ENCODE data around the gene NIP7.
"Not testable (repeated sequence)": the region's sequence is repeated elsewhere in the genome, so short reads cannot be mapped to it uniquely, and the experiment has no call there.

The NIP7 gene

DNA sequence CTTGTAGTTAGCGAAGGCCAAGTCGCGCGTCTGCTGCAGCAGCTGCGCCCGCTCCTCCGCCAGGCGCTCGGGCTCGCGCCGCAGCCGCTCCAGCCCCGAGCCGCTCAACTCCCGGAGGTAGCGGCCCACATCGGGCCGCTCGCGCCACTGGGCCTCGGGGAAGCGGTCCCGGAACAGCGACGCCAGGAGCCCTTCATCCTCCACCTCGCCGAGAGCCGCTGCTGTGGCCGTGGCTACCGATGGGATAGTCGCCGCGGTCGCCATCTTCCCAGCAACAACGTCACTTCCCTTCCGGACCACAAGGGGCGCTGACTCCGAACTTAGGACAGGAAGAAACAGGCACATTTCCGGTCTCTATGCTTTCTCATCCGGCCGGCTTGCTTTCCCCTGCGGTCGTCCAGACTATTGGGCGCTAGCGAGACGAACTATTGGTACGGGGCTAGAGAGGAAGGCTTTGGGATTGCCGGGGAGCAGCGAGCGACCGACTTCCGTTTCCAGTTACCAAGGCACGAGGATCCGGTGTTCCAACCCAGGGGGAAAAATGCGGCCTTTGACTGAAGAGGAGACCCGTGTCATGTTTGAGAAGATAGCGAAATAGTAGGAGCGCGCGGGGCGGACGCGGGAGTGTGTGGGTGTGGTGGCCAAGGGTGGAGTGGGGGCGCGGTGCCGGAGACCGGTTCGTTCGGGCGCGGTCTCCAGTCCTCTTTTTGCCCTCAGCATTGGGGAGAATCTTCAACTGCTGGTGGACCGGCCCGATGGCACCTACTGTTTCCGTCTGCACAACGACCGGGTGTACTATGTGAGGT lies at the start of gene NIP7, which contains the start of gene COG8:
Gene NIP7, plus strand, starts transcription at position 484 of the 806 bp plus-strand sequence. Its CDS starts 58 bp downstream, at position 542.
Gene COG8, minus strand, starts transcription at position 276 of the 806 bp plus-strand sequence. Its CDS starts 12 bp downstream, at position 264.
- TF ChIP-seq, protein P1, sequence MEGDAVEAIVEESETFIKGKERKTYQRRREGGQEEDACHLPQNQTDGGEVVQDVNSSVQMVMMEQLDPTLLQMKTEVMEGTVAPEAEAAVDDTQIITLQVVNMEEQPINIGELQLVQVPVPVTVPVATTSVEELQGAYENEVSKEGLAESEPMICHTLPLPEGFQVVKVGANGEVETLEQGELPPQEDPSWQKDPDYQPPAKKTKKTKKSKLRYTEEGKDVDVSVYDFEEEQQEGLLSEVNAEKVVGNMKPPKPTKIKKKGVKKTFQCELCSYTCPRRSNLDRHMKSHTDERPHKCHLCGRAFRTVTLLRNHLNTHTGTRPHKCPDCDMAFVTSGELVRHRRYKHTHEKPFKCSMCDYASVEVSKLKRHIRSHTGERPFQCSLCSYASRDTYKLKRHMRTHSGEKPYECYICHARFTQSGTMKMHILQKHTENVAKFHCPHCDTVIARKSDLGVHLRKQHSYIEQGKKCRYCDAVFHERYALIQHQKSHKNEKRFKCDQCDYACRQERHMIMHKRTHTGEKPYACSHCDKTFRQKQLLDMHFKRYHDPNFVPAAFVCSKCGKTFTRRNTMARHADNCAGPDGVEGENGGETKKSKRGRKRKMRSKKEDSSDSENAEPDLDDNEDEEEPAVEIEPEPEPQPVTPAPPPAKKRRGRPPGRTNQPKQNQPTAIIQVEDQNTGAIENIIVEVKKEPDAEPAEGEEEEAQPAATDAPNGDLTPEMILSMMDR (IDR thresholded peaks at IDR 0.05) = peak; percentile 84
- TF ChIP-seq ZFX (IDR thresholded peaks at IDR 0.05; ENCODE audit: borderline replicate concordance) = no peak
- peak within 1 kb of the TSS; percentile 88 for H3K27ac ChIP-seq

DNA sequence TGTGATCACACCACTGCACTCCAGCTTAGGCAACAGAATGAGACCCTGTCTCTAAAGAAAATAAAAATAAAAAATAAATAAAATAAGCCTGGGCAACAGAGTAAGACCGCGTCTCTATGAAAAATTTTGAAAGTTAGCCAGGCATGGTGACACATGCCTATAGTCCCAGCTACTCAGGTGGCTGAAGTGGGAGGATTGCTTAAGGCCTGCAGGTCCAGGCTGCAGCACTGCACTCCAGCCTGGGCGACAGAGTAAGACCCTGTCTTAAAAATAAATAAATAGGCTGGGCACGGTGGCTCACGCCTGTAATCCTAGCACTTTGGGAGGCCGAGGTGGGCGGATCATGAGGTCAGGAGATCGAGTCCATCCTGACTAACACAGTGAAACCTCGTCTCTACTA lies 47.9 kb upstream of the NIP7 start:
- not testable (repeated sequence) for H3K27ac ChIP-seq

DNA sequence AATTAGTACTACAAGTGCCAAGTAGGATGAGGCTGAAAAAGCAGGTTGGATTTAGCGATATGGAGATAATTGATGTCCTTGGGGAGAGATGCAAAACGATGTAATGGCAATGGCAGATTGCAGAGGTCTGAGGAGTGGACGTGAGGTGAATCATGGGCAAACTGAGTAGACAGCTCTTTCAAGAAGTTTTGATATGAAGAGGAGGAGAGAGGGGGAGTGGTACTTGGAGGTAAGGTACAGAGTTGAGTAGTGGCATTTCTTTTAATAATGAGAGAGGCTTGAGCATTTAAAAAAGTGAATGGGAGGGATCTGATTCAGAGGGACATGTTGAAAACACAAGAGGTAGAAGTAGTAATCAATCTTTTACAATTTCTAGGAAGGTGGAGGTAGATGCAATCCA lies 46.2 kb upstream of the NIP7 start:
- H3K27ac ChIP-seq = no peak overlapping the region
- no peak for TF ChIP-seq ZFX (IDR thresholded peaks at IDR 0.05; ENCODE audit: borderline replicate concordance)
- TF ChIP-seq, protein P1 (IDR thresholded peaks at IDR 0.05) = no peak

DNA sequence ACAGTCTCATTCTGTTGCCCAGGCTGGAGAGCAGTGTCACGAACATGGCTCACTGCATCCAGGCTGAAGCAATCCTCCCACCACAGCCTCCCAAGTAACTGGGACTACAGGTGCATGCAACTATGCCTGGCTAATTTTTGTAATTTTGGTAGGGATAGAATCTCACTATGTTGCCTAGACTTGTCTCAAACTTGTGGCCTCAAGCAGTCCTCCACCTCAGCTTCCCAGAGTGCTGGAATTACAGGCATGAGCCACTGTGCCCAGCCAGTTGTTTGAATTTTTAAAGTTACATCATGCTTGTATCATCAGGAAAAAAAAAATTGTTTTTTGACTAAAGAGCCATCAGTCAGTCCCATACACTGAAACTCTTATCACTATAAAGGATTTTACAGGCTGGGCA lies 45.5 kb upstream of the NIP7 start:
- no peak overlapping the region for H3K27ac ChIP-seq
- TF ChIP-seq, protein P1 (IDR thresholded peaks at IDR 0.05) = no peak
- no peak for TF ChIP-seq ZFX (IDR thresholded peaks at IDR 0.05; ENCODE audit: borderline replicate concordance)

DNA sequence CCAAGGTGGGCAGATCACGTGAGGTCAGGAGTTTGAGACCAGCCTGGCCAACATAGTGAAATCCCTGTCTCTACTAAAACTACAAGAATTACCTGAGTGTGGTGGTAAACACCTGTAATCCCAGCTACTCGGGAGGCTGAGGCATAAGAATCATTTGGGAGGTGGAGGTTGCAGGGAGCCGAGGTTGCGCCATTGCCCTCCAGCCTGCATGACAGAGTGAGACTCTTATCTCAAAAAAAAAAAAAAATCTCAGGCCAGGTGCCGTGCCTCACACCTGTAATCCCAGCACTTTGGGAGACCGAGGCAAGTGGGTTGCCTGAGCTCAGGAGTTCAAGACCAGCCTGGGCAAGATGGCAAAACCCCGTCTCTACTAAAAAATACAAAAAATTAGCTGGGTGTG lies 42.8 kb upstream of the NIP7 start:
- not testable (repeated sequence) for H3K27ac ChIP-seq

DNA sequence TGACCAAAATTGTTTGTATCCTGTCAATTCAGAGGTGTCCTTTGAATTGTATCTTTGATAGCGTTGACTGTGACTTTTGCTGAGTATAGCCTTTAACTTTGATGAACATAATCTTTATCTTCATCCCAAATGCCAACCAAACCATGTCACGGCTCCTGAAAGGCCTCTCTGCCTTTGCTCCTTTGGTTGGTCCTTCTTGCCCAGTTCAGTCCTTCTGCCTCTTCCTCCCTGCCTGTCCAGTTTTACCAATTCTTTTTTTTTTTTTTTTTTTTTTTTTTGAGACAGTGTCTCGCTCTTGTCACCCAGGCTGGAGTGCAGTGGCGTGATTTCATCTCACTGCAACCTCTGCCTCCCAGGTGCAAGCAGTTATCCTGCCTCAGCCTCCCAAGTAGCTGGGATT lies 41.3 kb upstream of the NIP7 start:
- H3K27ac ChIP-seq = no peak overlapping the region
- TF ChIP-seq, protein P1 (IDR thresholded peaks at IDR 0.05) = no peak
- no peak for TF ChIP-seq ZFX (IDR thresholded peaks at IDR 0.05; ENCODE audit: borderline replicate concordance)

DNA sequence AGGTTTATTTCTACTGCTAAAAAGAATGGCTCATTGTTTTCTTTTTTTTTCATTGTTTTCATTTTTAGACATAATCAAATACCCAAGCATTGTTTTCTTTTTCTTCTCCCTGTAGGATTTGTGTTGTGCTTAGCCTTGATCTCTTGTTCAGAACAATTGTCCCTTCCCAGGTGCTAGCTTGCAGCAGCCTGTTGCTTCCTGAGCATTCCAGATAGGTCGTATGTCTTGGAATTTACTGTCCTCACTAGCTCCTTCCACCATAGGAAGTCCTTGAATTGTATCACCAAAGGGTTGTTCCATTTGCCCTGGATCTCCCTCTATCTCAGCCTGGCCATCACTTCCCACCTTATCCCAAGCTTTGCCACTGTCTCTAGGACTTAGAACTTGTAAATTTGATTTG lies 38.4 kb upstream of the NIP7 start:
- no peak for TF ChIP-seq ZFX (IDR thresholded peaks at IDR 0.05; ENCODE audit: borderline replicate concordance)
- TF ChIP-seq, protein P1 (IDR thresholded peaks at IDR 0.05) = no peak
- H3K27ac ChIP-seq = no peak overlapping the region

DNA sequence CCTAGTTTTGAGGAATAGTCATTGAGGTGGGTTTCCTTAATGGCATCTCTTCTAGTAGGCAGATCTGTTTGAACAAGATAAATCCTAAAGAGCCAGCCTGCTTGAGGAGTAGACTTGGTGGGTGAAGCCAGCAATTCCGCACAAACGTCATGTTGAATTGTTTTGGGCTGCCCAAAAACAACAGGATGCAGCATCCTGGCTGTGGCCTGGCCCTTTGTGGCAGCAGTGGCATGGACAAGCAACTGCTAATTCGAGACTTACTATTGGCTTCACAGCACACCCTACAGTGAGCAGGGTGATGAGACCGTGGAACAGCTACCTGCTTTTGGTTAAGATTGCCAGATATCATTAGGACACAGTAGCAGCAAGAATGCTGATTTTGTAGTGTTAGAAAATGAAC lies 37.7 kb upstream of the NIP7 start:
- H3K27ac ChIP-seq = no peak overlapping the region
- TF ChIP-seq, protein P1 (IDR thresholded peaks at IDR 0.05) = no peak
- TF ChIP-seq ZFX (IDR thresholded peaks at IDR 0.05; ENCODE audit: borderline replicate concordance) = no peak

Measured in 22Rv1 (cell line).